Left hindlimb (tissue), 1 donor: ENCODE data around the gene OLFML2B.

Experiments used
- DNase-seq: peaks from one replicate; pipeline ENCODE4 v3.0.0-alpha.2; 2018

OLFML2B gene

GRCh38 chr1:162003830-162004215, 19.8 kb downstream of the OLFML2B start:
- DNase-seq: peak; percentile 71

GRCh38 chr1:162003061-162003829, 20.4 kb downstream of the OLFML2B start:
- DNase-seq: peak; percentile 88

GRCh38 chr1:162000053-162000420, 23.6 kb downstream of the OLFML2B start:
- DNase-seq: no peak

- no peak for DNase-seq
These were observed 24.2 kb downstream of the OLFML2B start for GRCh38 chr1:161999301-162000052.

- no peak for DNase-seq
These were observed 24.9 kb downstream of the OLFML2B start for GRCh38 chr1:161998811-161999210.

GRCh38 chr1:161997152-161997551, 26.5 kb downstream of the OLFML2B start:
- no peak for DNase-seq

- peak; percentile 73 for DNase-seq
These were observed 29.4 kb downstream of the OLFML2B start for GRCh38 chr1:161994175-161994668.

GRCh38 chr1:161993576-161993975, 30.1 kb downstream of the OLFML2B start:
- DNase-seq: no peak

GRCh38 chr1:161989786-161990185, 33.9 kb downstream of the OLFML2B start:
- no peak for DNase-seq

GRCh38 chr1:161989108-161989507, 34.6 kb downstream of the OLFML2B start:
- no peak for DNase-seq

- DNase-seq: no peak
These were observed 35.3 kb downstream of the OLFML2B start for GRCh38 chr1:161988413-161988812.

GRCh38 chr1:161987872-161988271, 35.8 kb downstream of the OLFML2B start:
- no peak for DNase-seq

- no peak for DNase-seq
These were observed 36.4 kb downstream of the OLFML2B start for GRCh38 chr1:161987303-161987702.

GRCh38 chr1:161986328-161986727, 37.3 kb downstream of the OLFML2B start:
- DNase-seq: peak; percentile 83

- DNase-seq: no peak
These were observed 38.3 kb downstream of the OLFML2B start for GRCh38 chr1:161985301-161985822.

GRCh38 chr1:161983725-161984124, 39.9 kb downstream of the OLFML2B start:
- DNase-seq: no peak

- no peak for DNase-seq
These were observed 40.8 kb downstream of the OLFML2B start for GRCh38 chr1:161982917-161983316.

- DNase-seq: no peak
These were observed 41.2 kb downstream of the OLFML2B start for GRCh38 chr1:161982507-161982895.

GRCh38 chr1:161981735-161982506, 41.7 kb downstream of the OLFML2B start:
- DNase-seq: no peak

GRCh38 chr1:161981126-161981525, 42.5 kb downstream of the OLFML2B start:
- no peak for DNase-seq

- no peak for DNase-seq
These were observed 45.5 kb downstream of the OLFML2B start for GRCh38 chr1:161978011-161978790.
